CD4-positive, alpha-beta T cell treated with Interleukin-4 for 1 hour (primary cell): ENCODE data around the gene SYNE1.
A peak's percentile ranks its signal among the peaks of the same experiment; 100 is the strongest.
"Not testable (repeated sequence)": the region's sequence is repeated elsewhere in the genome, so short reads cannot be mapped to it uniquely, and the experiment has no call there.

Experiments
- DNase-seq, 2 donors: peaks; one replicate each; pipeline ENCODE4 v3.0.0-alpha.2; 2020 to 2022

SYNE1 gene

GRCh38 chr6:152557502-152557901 lies 79.7 kb downstream of the SYNE1 start:
- DNase-seq = no peak

- no peak for DNase-seq
Measured at GRCh38 chr6:152554851-152555250, 82.3 kb downstream of the SYNE1 start.

- peak; percentile 40 to 43 for DNase-seq
Measured at GRCh38 chr6:152552616-152553209, 84.4 kb downstream of the SYNE1 start.

GRCh38 chr6:152543519-152543918 lies 93.6 kb downstream of the SYNE1 start:
- no peak for DNase-seq

- no peak for DNase-seq
Measured at GRCh38 chr6:152540381-152540780, 96.8 kb downstream of the SYNE1 start.

- DNase-seq = no peak
Measured at GRCh38 chr6:152534541-152534940, 102.6 kb downstream of the SYNE1 start.

- no peak for DNase-seq
Measured at GRCh38 chr6:152532556-152533422, 104.4 kb downstream of the SYNE1 start.

GRCh38 chr6:152531659-152532058 lies 105.5 kb downstream of the SYNE1 start:
- DNase-seq = no peak

- DNase-seq = no peak
Measured at GRCh38 chr6:152529369-152529768, 107.8 kb downstream of the SYNE1 start.

GRCh38 chr6:152514120-152514519 lies 123.0 kb downstream of the SYNE1 start:
- DNase-seq = not testable (repeated sequence)

- no peak for DNase-seq
Measured at GRCh38 chr6:152509916-152510315, 127.2 kb downstream of the SYNE1 start.

GRCh38 chr6:152508477-152508876 lies 128.7 kb downstream of the SYNE1 start:
- no peak for DNase-seq

GRCh38 chr6:152503546-152503945 lies 133.6 kb downstream of the SYNE1 start:
- DNase-seq = no peak

- no peak for DNase-seq
Measured at GRCh38 chr6:152502421-152503188, 134.6 kb downstream of the SYNE1 start.

- DNase-seq = no peak
Measured at GRCh38 chr6:152499931-152500330, 137.2 kb downstream of the SYNE1 start.

GRCh38 chr6:152496731-152497130 lies 140.4 kb downstream of the SYNE1 start:
- no peak for DNase-seq

- not testable (repeated sequence) for DNase-seq
Measured at GRCh38 chr6:152495456-152495855, 141.7 kb downstream of the SYNE1 start.

- not testable (repeated sequence) for DNase-seq
Measured at GRCh38 chr6:152492281-152492680, 144.9 kb downstream of the SYNE1 start.

- DNase-seq = not testable (repeated sequence)
Measured at GRCh38 chr6:152491501-152491900, 145.7 kb downstream of the SYNE1 start.

- not testable (repeated sequence) for DNase-seq
Measured at GRCh38 chr6:152490971-152491378, 146.2 kb downstream of the SYNE1 start.

GRCh38 chr6:152484806-152485205 lies 152.4 kb downstream of the SYNE1 start:
- no peak for DNase-seq

- no peak for DNase-seq
Measured at GRCh38 chr6:152482289-152482688, 154.9 kb downstream of the SYNE1 start.

- DNase-seq = no peak
Measured at GRCh38 chr6:152478377-152479010, 158.7 kb downstream of the SYNE1 start.
